NCI-H82 (cell line): ENCODE measurements around the gene POLR2J3.
"Not testable (repeated sequence)": the region's sequence is repeated elsewhere in the genome, so short reads cannot be mapped to it uniquely, and the experiment has no call there.

ENCODE experiments used
- DNase-seq: peaks from one replicate; lab custom pipeline; 2025; lab: John Stamatoyannopoulos, UW

POLR2J3 gene

DNA sequence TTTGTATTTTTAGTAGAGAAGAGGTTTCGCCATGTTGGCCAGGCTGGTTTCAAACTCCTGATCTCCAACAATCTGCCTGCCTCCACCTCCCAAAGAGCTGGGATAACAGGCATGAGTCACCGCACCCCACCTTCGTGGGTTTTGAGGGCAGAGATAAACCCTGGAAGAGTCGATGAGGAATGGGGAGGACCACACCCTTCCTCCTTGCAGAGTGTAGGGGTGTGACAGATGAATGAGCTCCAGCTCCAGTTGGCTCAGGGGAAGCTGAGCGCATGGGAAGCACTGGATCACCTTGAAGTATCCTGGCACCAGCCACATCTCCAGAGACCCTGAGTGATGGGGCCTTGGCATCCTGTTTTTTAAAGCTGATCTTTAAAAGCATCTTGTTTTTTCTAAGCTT lies 11.1 kb upstream of the POLR2J3 start:
- not testable (repeated sequence) for DNase-seq

DNA sequence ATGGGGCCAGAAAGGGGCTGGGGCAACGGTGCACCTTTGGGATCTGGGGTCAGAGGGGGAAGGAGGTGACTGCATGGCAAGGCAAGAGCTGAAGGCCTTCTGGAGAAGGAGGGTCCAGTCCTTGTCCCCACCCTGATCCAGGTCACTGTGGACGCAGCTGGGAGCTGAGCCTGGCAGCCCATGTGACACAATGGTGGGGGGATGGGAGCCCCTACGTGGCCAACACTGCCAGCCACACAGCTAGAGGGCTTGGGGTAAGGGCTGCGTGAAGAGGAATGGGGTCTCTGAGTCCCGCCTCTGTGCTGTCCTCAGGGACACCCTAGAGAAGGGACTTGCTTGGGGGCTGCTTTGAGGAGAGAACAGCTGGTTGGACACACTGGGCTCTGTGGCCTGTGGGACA lies 9.3 kb upstream of the POLR2J3 start:
- not testable (repeated sequence) for DNase-seq

DNA sequence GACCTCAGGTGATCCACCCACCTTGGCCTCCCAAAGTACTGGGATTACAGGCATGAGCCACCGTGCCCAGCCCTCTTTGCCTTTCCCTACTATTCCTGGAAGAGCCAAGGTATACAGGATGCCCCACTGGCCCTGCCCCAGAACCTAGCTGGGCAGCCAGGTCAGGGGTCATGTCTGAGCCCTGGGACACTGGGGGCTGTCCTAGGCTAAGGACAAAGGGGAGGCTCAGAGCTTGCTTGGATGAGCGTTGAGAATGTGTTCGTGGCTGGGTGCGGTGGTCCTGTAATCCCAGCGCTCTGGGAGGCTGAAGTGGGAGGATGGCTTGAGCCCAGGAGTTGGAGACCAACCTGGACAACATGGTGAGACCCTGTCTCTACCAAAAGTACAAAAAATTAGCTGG lies 6.1 kb upstream of the POLR2J3 start:
- not testable (repeated sequence) for DNase-seq

DNA sequence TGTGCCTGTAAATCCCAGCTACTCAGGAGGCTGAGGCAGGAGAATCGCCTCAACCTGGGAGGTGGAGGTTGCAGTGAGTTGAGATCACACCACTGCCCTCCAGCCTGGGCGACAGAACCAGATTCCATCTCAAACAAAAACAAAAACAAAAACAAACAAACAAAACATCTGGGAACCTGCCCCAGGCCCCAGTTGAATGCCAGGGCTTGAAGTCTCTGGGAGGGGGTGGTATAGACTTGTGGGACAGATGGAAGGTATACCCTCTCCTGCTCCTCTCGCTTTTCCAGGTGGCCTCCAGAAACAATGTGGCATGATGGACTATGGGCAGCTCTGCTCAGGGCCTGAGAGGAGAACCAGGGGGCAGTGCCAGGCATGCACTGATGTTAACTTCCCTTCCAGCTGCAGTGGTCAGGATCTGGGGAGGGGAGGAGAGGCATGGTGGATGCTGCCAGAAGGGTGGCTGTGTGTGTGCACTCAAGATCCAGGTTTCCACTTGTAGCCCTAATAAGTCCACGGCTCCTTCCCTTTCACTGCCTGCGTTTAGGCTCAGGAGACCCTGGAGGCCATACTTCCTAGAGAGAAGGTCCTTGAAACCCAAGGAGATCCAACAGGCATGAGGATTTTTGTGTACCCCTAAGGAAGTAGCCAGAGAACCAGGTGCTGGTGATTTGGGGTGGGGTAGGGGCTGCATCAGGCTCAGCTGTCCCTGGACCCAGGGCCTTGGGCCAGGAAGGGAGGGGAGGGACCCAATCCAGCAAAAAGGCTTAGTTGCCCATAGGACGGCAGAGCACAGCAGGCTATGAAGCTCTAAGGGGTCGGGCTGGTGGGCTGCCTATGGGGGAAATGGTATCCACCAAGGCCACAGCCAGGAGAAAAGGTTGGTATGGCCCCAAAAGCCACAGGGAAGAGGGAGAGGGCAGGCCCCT lies 5.2 kb upstream of the POLR2J3 start:
- DNase-seq: not testable (repeated sequence)

DNA sequence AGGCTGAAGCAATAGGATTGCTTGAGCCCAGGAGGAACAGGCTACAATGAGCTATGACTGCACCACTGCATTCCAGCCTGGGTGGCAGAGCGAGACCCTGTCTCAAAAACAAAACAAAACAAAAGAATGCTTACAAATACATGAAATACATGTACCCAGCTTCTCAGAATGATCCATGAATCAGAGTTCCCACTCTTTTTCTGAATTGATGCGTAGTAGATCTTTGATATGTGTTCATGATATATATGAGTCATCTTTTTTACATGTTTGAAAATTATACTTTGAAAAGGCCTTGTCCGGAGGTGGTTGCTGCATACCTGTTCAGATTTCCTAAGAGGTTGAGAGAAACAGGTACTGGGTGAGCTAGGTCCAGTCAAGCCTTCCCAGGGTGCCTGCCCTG lies 4.0 kb upstream of the POLR2J3 start:
- not testable (repeated sequence) for DNase-seq

DNA sequence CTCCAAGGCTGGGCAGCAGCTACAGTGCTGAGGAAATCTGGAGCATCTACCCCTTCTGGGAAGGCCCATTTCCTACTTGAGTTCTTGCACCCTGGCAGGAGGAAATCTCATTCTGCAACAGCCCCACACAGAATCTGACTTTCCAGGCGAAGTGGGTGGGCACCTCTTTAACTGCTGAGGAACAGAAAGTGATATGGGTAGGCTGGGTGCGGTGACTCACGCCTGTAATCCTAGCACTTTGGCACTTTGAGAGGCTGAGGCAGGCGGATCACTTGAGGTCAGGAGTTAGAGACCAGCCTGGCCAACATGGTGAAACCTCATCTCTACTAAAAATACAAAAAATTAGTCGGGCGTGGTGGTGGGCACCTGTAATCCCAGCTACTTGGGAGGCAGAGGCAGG lies 2.2 kb upstream of the POLR2J3 start:
- not testable (repeated sequence) for DNase-seq

DNA sequence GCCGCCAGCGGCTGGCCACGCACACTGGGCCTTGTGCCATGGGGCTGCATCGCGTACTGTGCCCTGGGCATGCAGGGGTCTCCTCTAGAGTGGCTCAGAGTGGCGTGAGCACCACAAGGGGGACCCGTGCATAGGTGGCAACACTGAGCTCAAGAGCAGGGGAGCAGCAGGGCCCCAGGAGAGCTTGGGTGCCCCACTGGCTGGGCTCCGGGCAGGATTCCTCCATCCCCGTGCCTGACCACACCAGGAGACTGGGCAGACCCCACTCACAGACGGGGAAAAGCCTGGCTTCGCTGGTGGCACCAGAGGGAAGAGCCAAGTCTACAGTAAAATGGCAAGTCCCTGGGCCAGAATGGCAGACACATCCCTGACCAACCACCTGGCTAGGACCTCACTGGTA lies 3.8 kb downstream of the POLR2J3 start:
- DNase-seq: not testable (repeated sequence)

DNA sequence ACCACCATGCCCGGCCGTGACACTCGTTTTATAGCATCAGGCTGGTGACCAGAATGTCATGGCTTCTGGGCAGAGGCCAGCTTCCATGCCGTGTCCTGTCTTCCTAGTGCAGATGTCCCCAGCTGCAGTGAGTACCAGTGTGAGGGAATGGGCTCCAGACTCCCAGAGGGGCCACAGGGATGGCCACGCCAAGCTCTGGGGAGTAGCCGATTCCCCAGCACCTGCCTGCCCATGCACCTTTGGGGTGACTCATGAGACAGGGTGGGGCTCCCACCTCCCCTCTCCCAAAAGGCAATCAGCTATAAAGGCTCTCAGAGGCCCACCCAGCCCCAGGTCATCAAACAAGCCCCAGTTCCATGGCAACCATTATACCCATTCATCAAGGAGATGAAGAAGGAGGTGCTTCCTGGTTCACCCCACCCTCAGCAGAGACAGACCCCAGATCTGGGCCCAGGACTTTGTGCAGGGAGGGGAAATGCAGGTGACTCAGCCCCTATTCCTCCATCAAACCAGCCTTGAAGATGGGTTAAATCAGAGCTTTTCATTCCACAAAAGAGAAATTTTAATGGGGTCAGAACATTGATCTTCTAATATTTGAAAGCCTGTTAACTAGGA lies 21.5 kb downstream of the POLR2J3 start, which contains the start of gene SPDYE2:
Gene SPDYE2, plus strand, starts transcription at position 419 of the 615 bp plus-strand sequence. CDS start 2,030 bp downstream, outside the sequence.
- not testable (repeated sequence) for DNase-seq

DNA sequence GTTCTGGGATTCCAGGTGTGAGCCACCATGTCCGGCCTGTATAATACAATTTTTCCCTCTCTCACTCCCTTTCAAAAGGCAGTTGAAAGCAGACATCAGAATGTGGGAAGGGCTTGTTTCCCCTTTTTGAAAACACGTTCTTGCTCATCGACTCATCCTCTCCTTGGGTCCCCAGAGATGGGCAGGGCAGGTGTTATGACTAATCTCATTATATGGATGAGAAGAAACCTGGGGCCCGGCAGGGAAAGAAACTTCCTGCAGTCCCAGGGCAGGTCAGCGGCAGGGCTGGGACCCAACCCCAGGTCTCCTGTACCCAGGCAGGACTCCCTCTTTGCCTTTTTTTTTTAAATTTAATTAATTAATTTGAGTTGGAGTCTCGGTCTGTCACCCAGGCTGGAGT lies 26.0 kb downstream of the POLR2J3 start:
- not testable (repeated sequence) for DNase-seq

DNA sequence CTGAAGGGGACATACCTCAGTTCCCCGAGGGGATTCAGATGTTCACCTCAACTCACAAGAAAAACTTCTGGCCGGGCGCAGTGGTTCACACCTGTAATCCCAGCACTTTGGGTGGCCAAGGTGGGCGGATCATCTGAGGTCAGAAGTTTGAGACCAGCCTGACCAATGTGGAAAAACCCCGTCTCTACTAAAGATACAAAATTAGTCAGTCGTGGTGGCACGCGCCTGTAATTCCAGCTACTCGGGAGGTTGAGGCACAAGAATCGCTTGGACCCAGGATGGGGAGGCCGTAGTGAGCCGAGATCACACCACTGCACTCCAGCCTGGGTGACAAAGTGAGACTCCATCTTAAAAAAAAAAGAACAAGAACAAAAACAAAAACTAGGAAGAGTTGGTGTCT lies 27.1 kb downstream of the POLR2J3 start:
- DNase-seq: not testable (repeated sequence)

DNA sequence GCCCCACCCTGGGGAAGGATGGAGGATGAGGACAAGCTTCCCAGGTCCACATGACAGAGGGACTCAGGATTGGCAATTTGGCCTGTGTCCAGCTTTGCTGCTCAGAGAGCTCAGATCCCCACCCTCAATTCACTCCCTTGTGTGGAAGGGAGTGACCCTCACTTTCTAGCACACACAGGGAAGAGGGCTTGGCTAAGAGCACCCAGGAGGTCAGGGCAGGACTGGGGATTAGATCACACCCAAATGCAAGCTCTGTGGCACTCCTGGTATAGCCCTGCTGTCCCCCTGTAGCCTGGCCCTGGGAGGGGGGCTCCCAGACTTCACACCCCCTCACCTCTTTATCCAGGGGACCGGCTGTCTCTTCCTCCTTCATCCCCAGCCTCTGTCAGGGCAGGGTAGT lies 28.0 kb downstream of the POLR2J3 start:
- DNase-seq: not testable (repeated sequence)

DNA sequence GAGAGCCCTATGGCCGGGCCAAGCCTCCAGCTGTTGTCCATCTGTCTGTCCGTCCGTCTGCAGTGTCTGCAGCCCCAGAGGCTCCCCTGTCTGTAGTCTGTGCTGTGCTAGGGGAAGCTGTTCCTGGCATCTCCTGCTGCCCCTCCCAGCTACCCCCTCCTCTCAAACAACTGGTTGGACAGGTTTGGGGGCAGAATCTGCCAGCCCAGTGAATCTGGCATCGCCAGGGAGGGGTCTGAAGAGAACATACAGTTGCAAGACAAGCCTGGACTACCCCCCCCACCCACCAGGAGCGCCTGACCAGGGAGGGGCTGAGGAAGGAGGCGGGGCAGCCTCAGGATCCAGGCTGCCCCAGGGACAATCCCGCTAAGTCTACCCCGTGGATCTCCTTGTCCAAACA lies 28.8 kb downstream of the POLR2J3 start, which contains the start of gene UPK3BL2:
Gene UPK3BL2, minus strand, starts transcription at position 101 of the 400 bp plus-strand sequence. Its CDS starts 60 bp downstream, at position 41.
- DNase-seq: not testable (repeated sequence)

DNA sequence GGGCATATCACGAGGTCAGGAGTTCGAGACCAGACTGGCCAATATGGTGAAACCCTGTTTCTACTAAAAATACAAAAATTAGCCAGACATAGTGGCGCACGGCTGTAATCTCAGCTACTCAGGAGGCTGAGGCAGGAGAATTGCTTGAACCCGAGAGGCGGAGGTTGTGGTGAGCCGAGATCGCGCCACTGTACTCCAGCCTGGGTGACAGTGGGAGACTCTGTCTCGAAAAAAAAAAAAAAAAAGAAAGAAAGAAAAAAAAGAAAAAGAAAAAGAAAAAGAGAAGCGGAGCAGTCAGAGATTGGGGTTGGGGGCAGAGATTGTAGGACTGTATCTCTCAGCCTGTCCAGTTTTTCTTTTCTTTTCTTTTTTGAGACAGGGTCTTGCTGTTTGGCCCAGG lies 29.6 kb downstream of the POLR2J3 start:
- DNase-seq: not testable (repeated sequence)

DNA sequence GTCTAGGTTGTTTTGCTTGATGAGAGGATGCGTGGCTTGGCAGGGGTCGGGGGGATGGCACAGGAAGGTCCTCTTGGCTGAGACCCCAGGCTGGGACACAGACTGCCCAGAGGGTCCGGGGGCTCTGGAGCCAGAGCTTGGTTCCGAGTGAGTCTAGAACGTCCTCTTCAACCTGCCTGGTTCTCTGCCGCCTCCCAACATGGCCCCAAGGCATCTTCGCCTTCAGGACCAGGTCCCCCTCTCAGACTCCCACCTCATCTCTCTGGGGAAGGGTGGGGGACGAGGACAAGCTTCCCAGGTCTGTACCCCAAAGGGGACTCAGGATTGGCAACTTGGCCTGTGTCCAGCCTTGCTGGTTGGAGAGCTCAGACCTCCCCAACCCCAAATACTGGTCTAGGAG lies 30.3 kb downstream of the POLR2J3 start:
- not testable (repeated sequence) for DNase-seq

DNA sequence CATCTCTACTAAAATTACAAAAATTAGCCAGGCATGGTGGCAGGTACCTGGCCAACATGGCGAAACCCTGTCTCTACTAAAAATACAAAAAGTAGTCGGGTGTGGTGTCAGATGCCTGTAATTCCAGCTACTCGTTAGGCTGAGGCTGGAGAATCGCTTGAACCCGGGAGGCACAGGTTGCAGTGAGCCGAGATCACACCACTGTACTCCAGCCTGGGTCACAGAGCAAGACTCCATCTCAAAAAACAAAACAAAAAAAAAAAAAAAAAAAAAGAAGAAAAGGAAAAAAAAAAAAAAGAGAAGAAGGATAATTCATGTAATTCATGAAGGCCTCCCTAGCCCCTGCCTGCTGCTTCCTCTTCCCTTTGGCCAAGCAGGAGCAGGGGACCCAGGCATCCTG lies 31.8 kb downstream of the POLR2J3 start:
- DNase-seq: not testable (repeated sequence)

DNA sequence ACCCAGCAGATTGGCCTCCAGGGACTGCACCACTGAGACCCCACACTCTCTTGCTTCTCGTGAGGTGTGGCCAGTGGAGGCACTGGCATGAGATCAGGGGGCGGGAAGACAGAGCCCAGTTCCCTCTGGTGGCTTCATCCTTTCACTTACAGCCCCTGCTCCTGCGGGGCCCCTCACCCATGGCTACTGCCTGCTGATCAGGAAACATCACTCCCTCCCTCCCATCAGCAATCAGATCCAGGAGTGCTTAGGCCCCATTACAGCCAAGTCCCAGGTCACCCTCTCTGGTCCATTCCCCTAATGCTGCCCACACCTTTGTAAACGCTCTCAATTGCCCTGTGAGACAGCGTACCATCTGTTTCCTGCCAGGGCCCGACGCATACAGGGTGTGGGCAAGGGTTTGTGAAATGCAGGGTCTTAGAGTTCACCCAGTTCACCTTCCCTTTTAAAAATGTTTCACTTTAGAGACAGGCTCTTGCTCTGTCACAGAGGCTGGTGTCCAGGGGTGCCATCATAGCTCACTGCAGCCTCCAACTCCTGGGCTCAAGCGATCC lies 37.2 kb downstream of the POLR2J3 start:
- not testable (repeated sequence) for DNase-seq

DNA sequence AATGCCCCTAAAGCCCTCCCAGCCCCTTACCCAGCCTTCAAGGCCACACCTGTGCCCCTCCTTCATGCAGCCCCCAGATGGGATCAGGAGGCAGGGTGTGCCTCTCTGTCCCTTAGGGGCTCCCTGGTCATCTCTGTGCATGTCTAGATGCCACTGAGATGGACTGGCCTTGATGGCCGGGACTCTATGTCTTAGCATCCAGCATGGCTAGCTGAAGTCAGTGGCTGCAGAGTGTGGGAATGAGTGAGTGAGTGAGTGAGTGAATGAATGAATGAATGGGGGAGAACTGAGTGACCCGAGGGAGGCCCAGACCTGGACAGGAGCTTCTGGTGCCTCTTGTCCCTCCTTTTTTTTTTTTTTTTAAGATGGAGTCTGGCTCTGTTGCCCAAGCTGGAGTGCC lies 40.3 kb downstream of the POLR2J3 start:
- DNase-seq: not testable (repeated sequence)

DNA sequence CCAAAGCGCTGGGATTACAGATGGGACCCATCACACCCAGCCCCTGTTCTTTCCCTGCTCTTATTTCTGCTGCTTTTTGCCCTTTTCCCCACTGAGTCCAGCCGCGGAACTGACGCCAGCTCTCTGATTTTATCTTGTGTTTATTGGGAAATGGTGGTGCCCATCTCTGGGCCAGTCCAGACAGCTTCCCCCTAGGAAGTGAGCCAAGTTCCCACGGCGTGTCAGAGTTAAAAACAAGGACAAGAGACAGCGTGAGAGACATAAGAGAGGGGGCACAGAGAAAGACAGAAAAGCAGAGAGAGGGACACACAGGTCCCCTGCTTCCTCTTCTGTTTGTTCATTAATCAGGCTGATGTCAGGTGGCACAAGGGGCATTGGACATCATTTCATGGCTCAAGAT lies 40.8 kb downstream of the POLR2J3 start:
- not testable (repeated sequence) for DNase-seq

DNA sequence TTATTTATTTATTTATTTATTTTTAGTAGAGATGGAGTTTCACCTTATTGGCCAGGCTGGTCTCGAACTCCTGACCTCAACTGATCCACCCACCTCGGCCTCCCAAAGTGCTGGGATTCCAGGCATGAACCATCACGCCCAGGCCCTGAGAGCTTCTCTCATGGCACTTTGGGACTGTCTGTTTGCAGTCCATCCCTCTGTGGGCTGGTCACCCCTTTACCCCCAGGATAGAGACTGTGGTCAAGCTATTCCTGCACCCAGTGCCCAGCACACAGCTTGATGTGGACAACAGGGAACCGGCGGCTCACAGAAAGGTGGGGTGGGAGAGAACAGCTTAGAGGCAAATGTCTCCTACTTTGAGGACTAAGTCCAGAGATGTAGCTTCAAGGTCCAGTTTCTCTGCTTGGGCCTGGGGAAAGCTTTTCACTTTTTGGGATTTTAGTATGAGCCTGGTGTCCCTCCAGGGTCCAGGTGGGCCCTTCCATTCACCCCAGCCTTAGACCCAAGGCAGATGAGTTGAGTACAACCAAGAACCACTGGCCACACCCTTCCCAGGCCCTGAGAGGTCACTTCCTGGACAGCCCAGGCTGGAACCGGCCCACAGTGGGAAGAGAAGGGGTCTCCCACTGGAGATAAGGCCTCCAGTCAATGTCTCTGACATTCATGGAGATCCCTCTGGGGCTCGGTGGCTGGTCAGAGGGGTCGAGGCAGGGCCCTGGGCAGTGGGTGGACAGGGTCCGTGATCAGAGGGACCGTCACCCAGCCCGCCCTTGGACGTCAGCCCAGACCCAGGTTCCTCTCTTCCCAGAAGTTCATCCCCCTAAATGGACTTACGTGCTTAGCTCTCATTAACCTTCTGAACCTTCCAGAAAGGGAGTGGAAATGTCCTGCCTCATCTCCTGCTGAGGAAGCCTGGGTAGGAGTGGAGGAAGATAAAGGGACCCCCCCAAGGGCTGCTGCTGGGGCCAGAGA lies 44.3 kb downstream of the POLR2J3 start:
- DNase-seq: not testable (repeated sequence)

DNA sequence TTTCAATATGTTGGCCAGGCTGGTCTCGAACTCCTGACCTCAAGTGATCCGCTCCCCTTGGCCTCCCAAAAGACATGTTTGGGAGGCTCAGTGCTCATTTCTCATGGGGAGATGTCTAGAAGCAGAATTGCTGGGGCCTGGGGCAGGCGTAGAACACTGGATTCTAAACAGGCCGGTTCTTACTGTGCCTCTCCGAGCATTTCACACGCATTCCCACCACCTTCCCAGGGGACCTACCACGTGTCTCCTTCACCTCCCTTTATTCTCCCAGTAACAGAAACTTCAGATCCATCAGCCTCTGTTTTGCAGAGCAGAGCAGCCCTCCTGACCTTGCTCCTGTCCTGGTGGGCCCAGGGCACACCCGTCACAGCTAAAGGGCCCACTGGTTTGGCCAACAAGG lies 45.2 kb downstream of the POLR2J3 start:
- not testable (repeated sequence) for DNase-seq

DNA sequence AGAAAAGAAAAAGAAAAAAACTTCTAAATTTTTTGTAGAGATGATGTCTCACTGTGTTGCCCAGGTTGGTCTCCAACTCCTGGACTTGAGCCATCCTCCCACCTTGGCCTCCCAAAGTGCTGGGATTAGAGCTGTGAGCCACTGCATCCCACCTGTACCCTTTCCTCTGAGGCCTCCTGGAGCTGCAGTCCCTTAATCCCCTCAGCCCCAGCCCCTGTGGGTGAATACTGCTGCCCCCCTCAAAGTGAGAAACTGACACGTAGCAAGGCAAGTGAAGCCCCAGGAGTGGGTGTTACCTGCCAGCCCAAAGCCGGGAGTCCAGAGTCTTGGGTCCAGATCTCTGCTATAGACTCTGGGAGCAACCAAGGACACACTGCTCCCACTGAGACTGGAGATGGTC lies 47.6 kb downstream of the POLR2J3 start:
- not testable (repeated sequence) for DNase-seq
